HG03571 (cell line): ENCODE measurements around the gene DPP8.
"Not testable (repeated sequence)": the region's sequence is repeated elsewhere in the genome, so short reads cannot be mapped to it uniquely, and the experiment has no call there.

ENCODE experiments used
- ATAC-seq: cut with Tn5 transposase; IDR thresholded peaks from one replicate; pipeline ENCODE4 v1.9.1; 2021; ENCODE audit not compliant: unreplicated experiment

The DPP8 gene

DNA sequence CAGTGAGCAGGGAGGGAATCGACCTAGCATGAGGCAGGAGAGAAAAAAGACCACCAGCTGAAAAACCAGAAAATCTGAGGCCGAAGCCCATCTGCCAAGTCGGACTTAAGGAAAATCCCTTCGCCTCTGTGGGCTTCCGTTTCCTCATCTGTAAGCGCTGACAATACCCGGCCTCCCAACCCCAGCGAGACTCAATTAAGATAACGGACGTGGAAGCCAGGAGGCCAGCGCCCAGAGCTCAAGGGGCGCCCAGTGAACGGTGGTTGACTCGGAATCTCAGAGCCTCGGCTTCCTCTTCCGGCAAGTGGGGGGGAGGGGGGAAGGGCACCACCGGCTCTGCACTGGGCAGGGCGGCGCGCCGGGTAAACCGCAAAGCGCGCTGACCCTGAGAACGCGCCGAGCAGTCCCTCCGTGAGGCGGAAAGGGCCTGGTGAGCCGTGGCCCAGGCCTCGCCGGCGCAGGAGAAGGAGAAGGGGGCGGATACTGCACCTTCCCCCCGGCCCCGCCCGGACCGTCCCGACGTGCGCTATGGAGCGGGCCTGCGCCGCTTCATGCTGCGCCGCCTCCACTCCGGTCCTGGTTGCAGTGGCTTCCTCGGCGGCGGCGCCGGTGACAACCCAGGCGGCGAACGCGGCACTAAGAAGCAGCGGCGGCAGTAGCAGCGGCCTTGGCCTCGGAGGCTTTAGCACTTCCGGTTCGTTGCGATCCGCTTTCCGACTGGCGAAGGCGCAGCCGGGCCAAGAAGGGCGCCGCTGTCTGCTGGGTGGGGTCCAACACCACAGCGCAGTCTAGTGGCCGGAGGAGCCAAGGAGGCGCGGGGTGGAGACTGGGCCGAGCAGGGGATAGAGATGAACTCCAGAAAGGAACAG, at the start of gene DPP8:
Gene DPP8 (minus strand): TSS at position 693 of the 869 bp plus-strand sequence. CDS start 5,136 bp downstream, outside the sequence.
- ATAC-seq, result peak; percentile 87

DNA sequence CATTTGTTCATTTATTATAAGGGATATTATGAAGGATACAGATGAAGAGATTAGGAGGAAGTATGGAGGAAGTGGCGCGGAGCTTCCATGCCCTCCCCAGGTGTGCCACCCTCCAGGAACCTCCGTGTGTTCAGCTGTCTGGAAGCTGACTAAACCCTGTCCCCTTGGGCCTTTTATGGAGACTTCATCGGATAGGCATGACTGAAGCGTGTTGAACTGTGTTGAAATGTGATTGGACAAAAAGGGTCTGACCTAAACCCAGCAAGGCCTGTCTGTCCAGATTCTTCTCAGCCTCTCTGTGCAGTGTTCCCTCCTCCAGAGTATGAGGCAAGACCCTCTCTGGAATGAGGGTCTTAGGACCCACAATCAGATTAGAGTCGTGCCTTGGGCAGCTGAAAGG, 44.4 kb upstream of the DPP8 start:
- no peak for ATAC-seq

- ATAC-seq, result no peak
Measured at GRCh38 chr15:65559941-65560340, 42.5 kb upstream of the DPP8 start.

GRCh38 chr15:65558997-65559760, 41.7 kb upstream of the DPP8 start:
- no peak for ATAC-seq

DNA sequence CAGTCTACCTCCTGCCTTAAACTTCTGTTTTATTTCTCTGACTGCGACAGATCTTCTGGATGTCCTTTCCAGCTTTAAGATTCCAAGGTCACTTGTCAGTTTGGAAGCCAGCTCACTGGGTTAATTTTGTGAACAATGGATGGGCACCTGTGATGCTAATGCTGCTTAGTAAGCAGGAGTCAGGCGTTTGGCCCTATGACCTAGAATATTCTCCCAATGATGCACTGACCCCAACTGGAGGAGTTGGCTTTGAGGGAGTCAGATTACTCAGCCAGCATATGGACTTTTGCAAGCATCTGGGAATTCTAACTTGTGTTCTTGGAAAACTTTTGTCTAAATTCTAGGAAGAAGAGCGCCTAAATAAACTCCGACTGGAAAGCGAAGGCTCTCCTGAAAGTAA, 40.8 kb upstream of the DPP8 start:
- no peak for ATAC-seq

DNA sequence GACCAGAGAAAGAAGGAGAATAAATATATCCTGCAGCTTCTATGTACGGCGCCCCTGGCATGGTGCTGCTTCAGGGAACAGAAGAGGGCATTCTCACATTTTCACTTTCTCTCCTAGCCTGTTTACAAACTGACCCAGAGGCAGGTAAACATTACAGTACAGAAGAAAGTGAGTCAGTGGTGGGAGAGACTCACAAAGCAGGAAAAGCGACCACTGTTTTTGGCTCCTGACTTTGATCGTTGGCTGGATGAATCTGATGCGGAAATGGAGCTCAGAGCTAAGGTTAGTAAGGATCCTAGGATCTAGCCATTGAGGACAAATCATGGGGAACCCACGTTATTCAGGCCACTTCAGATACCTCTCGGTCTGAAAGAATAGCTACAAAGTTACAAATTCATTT, 39.1 kb upstream of the DPP8 start:
- no peak for ATAC-seq

DNA sequence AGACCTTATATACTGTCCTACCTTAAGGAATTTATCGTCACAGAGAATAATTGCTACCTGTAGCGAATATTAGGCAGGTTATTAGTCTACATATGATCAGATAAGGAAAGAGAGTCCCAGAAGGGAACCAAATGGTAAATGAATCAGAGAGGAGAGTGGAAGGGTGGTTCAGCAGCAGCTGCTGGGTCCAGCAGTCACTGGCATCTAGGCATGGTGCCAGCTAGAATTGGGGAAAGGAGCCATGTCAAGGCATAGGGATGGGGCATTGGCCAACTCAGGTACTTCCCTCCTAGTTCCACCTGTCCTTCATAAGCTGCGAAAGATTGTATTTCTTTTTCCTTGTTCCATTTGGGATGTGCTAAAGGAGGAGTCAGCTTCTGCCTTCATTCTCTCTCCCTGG, 36.2 kb upstream of the DPP8 start:
- ATAC-seq, result no peak

DNA sequence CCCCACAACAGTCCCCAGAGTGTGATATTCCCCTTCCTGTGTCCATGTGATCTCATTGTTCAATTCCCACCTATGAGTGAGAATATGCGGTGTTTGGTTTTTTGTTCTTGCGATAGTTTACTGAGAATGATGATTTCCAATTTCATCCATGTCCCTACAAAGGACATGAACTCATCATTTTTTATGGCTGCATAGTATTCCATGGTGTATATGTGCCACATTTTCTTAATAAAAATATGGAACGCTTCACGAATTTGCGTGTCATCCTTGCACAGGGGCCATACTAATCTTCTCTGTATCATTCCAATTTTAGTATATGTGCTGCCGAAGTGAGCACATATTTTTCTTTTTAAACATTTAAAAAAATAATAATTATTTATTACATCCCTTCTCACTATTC, 35.4 kb upstream of the DPP8 start:
- ATAC-seq, result not testable (repeated sequence)

DNA sequence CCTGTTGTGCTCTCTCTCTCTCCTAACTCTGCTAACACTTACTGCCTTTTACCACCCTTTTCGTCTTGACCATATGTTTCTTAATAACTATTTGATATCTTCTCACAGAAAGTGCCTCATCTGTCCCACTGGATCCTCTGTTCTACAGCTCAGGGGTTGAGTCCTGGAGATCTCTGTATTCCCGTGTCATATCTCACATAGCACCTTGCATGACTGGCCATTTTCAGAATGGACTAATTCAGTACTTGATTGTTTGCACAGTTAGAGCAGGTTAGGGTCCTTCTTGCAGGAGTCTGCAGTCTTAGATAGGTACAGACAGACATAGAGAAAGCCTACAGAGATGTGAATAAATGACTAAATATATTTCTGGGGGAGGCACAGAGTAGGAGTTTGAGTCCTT, 33.7 kb upstream of the DPP8 start:
- no peak for ATAC-seq

DNA sequence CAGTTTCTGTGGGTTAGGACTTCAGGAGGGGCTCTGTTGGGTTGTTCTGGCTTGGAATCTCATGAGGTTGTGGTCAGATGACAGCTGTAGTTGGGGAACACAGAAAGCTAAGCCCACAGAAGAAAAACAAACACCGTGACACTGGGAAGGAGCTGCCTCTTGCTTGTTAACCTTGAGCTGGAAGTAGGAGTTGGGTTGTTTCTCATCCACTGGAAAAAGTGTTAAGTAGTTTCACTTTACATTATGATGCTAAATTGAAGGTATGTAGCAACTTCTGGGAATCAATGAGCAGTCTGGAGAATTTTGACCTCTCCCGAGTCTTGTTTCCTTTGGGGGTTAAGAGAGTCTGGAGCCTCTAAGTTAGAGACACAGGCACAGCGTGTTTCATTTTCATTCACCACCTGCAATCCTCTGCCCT, 33.2 kb upstream of the DPP8 start:
- no peak for ATAC-seq

DNA sequence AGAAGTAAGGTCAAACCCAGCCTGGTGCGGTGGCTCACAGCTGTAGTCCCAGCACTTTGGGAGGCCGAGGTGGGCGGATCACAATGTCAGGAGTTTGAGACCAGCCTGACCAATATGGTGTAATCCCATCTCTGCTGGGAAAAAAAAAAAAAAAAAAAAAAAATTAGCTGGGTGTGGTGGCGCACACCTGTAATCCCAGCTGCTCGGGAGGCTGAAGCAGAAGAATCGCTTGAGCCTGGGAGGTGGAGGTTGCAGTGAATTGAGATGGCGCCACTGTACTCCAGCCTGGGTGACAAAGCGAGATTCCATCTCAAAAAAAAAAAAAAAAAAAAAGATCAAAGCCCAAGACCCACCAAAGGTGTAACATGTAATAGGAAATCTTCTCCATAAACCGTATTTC, 31.8 kb upstream of the DPP8 start:
- not testable (repeated sequence) for ATAC-seq

GRCh38 chr15:65547841-65548240, 30.4 kb upstream of the DPP8 start:
- no peak for ATAC-seq

DNA sequence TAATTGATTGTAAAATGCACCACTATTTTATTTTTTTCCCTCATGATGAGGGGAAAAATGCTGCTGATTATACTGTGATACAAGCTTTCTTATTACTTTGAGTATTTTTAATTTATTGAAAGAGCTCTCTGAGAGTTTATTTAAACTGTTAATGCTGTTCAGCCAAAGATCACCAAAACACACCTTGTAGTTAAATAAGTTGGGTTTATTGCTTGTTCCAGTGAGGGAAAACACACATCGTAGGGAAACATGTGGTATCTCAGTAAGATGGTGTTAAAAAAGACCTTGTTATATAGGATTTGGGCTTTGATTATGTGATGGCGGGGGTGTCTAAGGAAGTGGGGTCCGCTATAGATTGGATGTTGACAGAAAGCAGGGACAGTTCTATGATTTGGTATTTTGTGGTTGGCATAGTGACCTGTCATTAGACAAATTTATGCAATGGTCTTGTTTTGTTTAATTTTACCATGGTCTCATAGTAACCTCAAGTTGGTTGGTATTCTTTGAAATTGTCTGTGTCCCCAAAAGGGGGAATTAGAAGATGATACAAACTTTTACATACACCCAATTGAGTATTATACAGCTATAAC, 23.8 kb upstream of the DPP8 start:
- ATAC-seq, result no peak

- no peak for ATAC-seq
Measured at GRCh38 chr15:65540314-65540713, 22.8 kb upstream of the DPP8 start.

DNA sequence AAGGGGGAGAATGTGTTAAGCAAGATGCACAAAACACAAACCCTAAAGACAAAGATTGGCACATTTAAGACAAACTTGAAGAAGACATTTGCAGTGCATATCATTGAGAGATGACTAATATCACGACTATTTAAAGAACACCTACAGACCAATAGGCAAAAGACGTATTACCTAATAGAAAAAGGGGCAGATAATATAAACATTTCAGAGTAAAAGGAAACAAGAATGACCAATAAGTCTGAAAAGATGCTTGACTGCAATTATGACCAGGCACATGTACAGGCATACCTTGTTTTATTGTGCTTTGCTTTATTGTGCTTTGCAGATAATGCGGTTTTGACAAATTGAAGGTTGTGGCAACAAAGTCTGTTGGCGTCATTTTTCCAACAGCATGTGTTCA, 17.7 kb upstream of the DPP8 start:
- no peak for ATAC-seq

DNA sequence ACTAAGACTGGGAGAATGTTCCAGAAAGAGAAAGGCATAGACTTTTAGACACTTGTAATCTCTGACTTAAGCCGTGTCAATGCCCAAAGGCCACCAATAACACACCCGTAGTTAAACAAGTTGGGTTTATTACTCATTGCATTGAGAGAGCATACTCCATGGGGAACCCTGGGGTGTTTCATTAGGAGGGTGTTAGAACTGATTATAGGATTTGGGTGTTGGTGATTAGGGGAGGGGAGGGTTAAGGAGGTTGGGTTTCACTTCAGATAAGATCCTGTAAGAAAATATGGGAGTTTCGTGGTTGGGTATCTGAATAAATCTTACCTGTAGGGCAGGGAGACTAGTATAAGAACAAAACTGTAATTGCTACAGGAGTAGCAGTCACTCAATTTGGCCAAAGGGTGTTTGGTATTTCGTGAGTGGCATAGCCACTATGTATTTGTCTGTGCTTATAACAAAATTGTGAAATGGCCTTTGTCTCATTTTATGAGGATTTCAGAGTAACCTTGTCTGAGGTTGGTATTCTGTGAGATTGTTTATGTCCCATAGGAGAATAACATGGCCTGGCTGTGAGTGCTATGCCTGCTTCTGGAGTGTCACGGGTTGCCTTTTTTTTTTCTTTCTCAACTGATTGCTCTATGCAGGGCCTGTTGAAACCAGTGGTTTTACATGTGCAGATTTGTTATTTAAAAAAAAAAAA, 15.7 kb upstream of the DPP8 start:
- ATAC-seq, result no peak

DNA sequence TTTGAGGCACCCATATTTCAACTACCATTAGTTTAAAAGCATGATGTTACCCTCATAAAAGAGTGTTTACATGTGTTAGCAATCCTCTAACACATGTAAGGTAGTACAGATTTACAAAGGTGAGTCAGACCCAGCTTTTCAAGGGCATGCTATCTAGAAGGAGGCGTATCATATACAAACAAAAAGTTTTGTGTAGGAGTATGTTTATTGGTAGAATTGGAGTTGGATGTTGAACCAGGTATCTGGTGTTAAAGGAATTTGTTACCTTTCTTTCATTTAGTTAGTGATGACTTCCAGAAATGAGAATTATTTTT, 15.2 kb upstream of the DPP8 start:
- no peak for ATAC-seq

- peak; percentile 80 for ATAC-seq
Measured at GRCh38 chr15:65530318-65531111, 13.0 kb upstream of the DPP8 start, which contains the start of gene HACD3. TSS of gene HACD3 (plus strand) at chr15:65530463. CDS start at chr15:65530632, 169 bp downstream.

DNA sequence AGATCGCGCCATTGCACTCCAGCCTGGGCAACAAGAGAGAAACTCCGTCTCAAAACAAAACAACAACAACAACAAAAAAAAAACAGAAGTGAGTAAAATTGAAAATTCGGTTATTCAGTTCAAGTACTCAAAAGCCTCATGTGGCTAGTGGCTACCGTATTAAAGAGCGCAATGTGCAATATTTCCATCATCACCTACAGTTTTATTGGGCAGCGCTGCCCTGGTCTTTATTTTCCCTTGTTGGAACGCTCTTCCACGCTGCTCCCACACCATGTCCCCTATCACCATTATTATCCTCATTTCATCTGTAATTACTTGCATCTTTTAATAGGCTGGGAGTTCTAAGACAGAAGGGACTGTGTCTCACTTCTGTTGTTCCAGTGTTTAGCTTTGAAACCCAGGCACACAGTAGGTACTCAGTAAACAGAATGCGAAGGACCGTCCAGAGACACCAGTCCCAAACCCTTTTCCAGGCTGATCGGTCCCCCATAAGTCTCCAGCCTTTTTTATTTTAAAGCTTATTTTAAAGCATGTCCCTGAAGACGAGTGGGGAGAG, 12.4 kb upstream of the DPP8 start:
- ATAC-seq, result no peak

DNA sequence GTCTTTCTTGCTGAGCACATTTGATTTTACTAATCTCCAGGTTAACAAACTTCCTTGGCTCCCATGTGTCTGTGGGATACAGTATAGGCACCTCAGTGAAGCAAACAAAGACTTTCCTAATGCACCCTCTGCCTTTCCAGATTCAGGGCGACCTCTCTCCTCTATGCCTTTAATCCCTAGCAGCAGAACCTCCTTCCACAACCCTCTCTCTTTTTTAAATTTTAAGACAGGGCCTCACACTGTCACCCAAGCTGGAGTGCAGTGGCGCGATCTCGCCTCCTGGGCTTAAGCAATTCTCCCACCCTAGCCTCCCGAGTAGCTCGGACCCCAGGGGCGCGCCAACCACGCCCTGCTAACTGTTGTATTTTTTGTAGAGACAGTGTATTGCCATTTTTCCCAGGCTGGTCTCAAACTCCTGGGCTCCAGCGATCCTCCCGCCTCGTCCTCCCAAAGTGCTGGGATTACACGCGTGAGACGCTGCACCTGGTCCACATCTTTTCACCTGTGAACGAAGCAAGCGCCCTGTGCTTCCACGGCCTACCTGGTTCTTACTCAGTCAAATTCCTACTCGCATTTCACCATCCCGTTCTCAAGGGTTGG, 11.1 kb upstream of the DPP8 start:
- ATAC-seq, result no peak
